ACHN (cell line): ENCODE measurements around the gene ZNF341.

Experiments
- DNase-seq: peaks from one replicate; pipeline ENCODE4 v3.0.0-alpha.2; 2015
- in situ Hi-C: cut with HindIII; loops from 2 replicates; pipeline ENCODE4 v1.10.0; 2017; ENCODE audit warnings: low sequenced_read_pairs, low pct_ligation_motif_present, low pct_unique_long_range_greater_than_20kb

The ZNF341 gene

GRCh38 chr20:33724439-33725094 lies 7.2 kb upstream of the ZNF341 start:
- in situ Hi-C loops: no loop called here
- DNase-seq: no peak

- in situ Hi-C loops: no loop called here
- no peak for DNase-seq
These were observed 6.1 kb upstream of the ZNF341 start for GRCh38 chr20:33725607-33726264.

- in situ Hi-C loops: no loop called here
- no peak for DNase-seq
These were observed 4.7 kb upstream of the ZNF341 start for GRCh38 chr20:33727115-33727479.

GRCh38 chr20:33727806-33728205 lies 4.0 kb upstream of the ZNF341 start:
- in situ Hi-C loops: no loop called here
- no peak for DNase-seq

GRCh38 chr20:33728463-33728862 lies 3.3 kb upstream of the ZNF341 start:
- no peak for DNase-seq
- in situ Hi-C loops: no loop called here

- no peak for DNase-seq
- in situ Hi-C loops: no loop called here
These were observed 2.7 kb upstream of the ZNF341 start for GRCh38 chr20:33729101-33729500.

GRCh38 chr20:33730946-33731692 lies 677 bp upstream of the ZNF341 start:
- no peak for DNase-seq
- in situ Hi-C loops: no loop called here

GRCh38 chr20:33732166-33732970 lies 572 bp downstream of the ZNF341 start:
- DNase-seq: no peak

GRCh38 chr20:33733654-33734576 lies 2.1 kb downstream of the ZNF341 start:
- DNase-seq: peak; percentile 59
- in situ Hi-C loops: no loop called here

More at GRCh38 chr20:33732166-33732970, 572 bp downstream of the ZNF341 start:
- in situ Hi-C loops: no loop called here

- in situ Hi-C loops: no loop called here
These were observed 5.2 kb downstream of the ZNF341 start for GRCh38 chr20:33736962-33737361.

GRCh38 chr20:33739493-33739892 lies 7.7 kb downstream of the ZNF341 start:
- in situ Hi-C loops: no loop called here
- no peak for DNase-seq

More at GRCh38 chr20:33736962-33737361, 5.2 kb downstream of the ZNF341 start:
- DNase-seq: no peak

- DNase-seq: no peak
- in situ Hi-C loops: no loop called here
These were observed 8.4 kb downstream of the ZNF341 start for GRCh38 chr20:33740189-33740588.

- no peak for DNase-seq
- in situ Hi-C loops: no loop called here
These were observed 12.4 kb downstream of the ZNF341 start for GRCh38 chr20:33744181-33744580.

- no peak for DNase-seq
- in situ Hi-C loops: no loop called here
These were observed 13.1 kb downstream of the ZNF341 start for GRCh38 chr20:33744773-33745385.

GRCh38 chr20:33746325-33746998 lies 14.7 kb downstream of the ZNF341 start:
- in situ Hi-C loops: no loop called here
- no peak for DNase-seq

- in situ Hi-C loops: no loop called here
- no peak for DNase-seq
These were observed 20.0 kb downstream of the ZNF341 start for GRCh38 chr20:33751775-33752174.

GRCh38 chr20:33753143-33753542 lies 21.3 kb downstream of the ZNF341 start:
- in situ Hi-C loops: no loop called here
- no peak for DNase-seq
